ENCODE data around the gene MTR.

DNA sequence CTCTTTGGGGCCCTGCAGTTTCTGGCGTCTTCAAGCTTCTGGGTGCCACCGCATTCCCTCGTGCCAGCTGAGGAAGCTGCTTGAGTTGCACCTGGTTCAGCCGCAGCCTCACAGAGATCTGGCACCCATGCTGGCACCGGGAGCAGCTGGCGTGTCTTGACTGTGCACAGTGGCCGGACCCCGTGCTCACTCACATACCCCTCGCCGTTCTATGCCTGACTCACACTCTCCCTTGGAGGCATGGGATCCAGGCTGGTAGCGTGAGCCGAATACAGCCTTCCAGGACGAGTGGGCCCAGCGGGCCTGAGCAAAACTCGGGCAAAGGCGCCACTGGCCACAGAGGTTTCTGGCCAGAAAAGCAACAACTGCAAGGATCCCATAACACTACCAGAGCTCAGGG lies 8.6 kb upstream of the MTR start:
- TF ChIP-seq, protein P1, sequence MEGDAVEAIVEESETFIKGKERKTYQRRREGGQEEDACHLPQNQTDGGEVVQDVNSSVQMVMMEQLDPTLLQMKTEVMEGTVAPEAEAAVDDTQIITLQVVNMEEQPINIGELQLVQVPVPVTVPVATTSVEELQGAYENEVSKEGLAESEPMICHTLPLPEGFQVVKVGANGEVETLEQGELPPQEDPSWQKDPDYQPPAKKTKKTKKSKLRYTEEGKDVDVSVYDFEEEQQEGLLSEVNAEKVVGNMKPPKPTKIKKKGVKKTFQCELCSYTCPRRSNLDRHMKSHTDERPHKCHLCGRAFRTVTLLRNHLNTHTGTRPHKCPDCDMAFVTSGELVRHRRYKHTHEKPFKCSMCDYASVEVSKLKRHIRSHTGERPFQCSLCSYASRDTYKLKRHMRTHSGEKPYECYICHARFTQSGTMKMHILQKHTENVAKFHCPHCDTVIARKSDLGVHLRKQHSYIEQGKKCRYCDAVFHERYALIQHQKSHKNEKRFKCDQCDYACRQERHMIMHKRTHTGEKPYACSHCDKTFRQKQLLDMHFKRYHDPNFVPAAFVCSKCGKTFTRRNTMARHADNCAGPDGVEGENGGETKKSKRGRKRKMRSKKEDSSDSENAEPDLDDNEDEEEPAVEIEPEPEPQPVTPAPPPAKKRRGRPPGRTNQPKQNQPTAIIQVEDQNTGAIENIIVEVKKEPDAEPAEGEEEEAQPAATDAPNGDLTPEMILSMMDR (IDR thresholded peaks at IDR 0.05), result no peak
- no peak for TF ChIP-seq STAT6 (CRISPR knock-in tag; conservative IDR thresholded peaks at IDR 0.05; ENCODE audit: low read depth)

Measured in WTC11 (cell line).